Measurements from ENCODE around the gene ANKRD2.

DNA sequence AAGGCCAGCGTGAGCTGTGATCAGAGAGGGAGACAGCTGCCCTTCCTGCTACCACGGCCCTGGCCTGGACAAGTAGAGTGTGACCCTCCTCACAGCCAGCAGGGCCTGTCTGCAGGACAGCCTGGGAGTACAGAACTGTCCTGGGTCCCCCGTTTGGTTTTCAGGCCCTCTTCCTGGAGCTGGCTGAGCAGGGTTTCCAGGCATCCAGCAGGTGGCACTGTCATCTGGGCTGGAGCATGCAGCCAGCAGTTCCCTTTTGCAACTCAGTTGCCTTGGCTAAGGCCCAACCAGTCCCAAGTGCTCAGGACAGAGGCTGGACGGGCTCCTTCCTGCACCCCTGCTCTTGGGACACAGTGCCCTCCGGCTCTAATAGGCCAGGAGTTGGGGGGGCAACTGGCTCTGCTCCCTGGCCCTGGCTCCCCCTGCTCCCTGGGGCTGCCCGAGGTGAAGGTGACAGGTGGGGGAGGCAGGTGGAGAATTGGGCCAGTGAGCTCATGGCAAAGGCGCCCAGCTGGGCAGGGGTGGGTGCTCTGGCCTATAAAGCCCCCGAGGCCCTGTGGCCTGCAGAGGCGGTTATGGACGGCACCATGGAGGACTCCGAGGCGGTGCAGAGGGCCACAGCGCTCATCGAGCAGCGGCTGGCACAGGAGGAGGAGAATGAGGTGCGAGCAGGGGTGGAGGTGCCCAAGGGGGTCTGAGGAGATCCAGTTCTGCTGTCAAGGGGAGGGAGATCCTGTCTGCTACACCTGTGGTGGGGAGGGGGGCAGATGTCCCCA is at the start of gene ANKRD2:
- TF ChIP-seq EZH2phosphoT487 (IDR thresholded peaks at IDR 0.05; ENCODE audit: insufficient read depth, low read depth) (no peak), EZH2 (IDR thresholded peaks at IDR 0.05; ENCODE audit: insufficient read depth, poor library complexity, severe bottlenecking) (no peak)

All from GM23248 (cell line).